HFFc6 (cell line): Measurements from ENCODE around the gene SVOPL. TPM values are rescaled to one million over a fixed set of nuclear protein-coding genes. Genes with fewer than 3 reads are reported as not detected.

ENCODE experiments used
- DNase-seq: peaks from one replicate; pipeline ENCODE4 v3.0.0-alpha.2; 2018
- H3K27ac Mint-ChIP-seq: 2 replicates; pipeline ENCODE4 v1.8.0; 2020; ENCODE audit warnings: mild to moderate bottlenecking, mixed read lengths
- H3K27me3 Mint-ChIP-seq: 2 replicates; pipeline ENCODE4 v1.8.0; 2021; ENCODE audit warnings: mild to moderate bottlenecking, moderate library complexity, mixed read lengths; ENCODE audit not compliant: insufficient read depth
- H3K36me3 Mint-ChIP-seq: 2 replicates; pipeline ENCODE4 v1.8.0; 2021; ENCODE audit warnings: low read depth, mixed read lengths
- H3K4me1 Mint-ChIP-seq: 2 replicates; pipeline ENCODE4 v1.8.0; 2020; ENCODE audit warnings: low read depth, mixed read lengths
- H3K4me3 Mint-ChIP-seq: 2 replicates; pipeline ENCODE4 v1.8.0; 2020; ENCODE audit warnings: mild to moderate bottlenecking, moderate library complexity, mixed read lengths
- H3K9me3 Mint-ChIP-seq: 2 replicates; pipeline ENCODE4 v1.8.0; 2020; ENCODE audit warnings: mild to moderate bottlenecking, mixed read lengths
- total RNA-seq, 6 experiments: library from RNA; stranded (reverse); fragmentation: NEBNext Ultra II Directional; extraction: Animal tissue kit (Norgen Biotek cat#: 25700); gene quantifications; 2 replicates in 1 of 6; 3 replicates in 5 of 6; pipeline ENCODE4 v1.2.3, GENCODE V29; 2021
- TF ChIP-seq, protein P1 (sequence below): fragments of 200-600 bp; sonication (generic); IDR thresholded peaks from 2 replicates; pipeline ENCODE4 v1.5.0; 2021; ENCODE audit warnings: antibody characterized with exemption, mild to moderate bottlenecking

SVOPL gene
- total RNA-seq, 6 experiments from 2014 or later, result not detected

DNA sequence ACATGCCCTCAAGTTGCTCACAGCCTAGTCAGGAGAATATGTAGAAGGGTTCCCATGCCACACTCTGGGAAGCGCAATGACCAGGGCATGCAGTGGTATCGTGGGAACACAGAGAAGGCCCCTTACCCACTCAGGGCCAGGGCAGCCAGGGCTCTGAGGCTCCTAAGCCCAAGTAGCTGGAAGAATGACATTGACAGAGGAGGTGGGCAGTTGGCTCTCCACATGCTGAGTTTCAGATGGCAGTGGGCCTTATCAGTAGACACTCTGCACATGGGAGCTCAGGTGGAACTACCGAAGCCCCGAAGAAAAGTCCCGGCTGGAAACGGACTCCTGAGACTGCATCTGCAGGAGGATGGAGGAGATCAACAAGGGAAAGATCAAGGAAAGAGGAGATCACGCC, 15.7 kb upstream of the SVOPL start:
- TF ChIP-seq, protein P1, sequence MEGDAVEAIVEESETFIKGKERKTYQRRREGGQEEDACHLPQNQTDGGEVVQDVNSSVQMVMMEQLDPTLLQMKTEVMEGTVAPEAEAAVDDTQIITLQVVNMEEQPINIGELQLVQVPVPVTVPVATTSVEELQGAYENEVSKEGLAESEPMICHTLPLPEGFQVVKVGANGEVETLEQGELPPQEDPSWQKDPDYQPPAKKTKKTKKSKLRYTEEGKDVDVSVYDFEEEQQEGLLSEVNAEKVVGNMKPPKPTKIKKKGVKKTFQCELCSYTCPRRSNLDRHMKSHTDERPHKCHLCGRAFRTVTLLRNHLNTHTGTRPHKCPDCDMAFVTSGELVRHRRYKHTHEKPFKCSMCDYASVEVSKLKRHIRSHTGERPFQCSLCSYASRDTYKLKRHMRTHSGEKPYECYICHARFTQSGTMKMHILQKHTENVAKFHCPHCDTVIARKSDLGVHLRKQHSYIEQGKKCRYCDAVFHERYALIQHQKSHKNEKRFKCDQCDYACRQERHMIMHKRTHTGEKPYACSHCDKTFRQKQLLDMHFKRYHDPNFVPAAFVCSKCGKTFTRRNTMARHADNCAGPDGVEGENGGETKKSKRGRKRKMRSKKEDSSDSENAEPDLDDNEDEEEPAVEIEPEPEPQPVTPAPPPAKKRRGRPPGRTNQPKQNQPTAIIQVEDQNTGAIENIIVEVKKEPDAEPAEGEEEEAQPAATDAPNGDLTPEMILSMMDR, result no peak
- peaks cover 23% of the 10 kb centered on the region for H3K27me3 Mint-ChIP-seq
- peaks cover 6% of the 10 kb centered on the region for H3K4me1 Mint-ChIP-seq
- H3K27ac Mint-ChIP-seq, result no peak overlapping the region
- DNase-seq, result no peak
- no peaks in the 10 kb centered on the region for H3K9me3 Mint-ChIP-seq
- H3K36me3 Mint-ChIP-seq, result peaks cover 4% of the 10 kb centered on the region; the same call in 1 of the 2 replicates
- H3K4me3 Mint-ChIP-seq, result no peak overlapping the region

GRCh38 chr7:138713191-138713590, 12.0 kb upstream of the SVOPL start:
- TF ChIP-seq, protein P1, result no peak
- Mint-ChIP-seq H3K4me3 (no peak overlapping the region), H3K9me3 (no peaks in the 10 kb centered on the region), H3K27ac (no peak overlapping the region), H3K4me1 (no peaks in the 10 kb centered on the region), H3K27me3 (peaks cover 14% of the 10 kb centered on the region), H3K36me3 (peaks cover 4% of the 10 kb centered on the region; the same call in 1 of the 2 replicates)
- DNase-seq, result no peak

- TF ChIP-seq, protein P1, result no peak
- Mint-ChIP-seq H3K27me3 (peaks cover 11% of the 10 kb centered on the region), H3K4me1 (no peaks in the 10 kb centered on the region), H3K27ac (no peak overlapping the region), H3K9me3 (no peaks in the 10 kb centered on the region), H3K36me3 (peaks cover 4% of the 10 kb centered on the region; the same call in 1 of the 2 replicates), H3K4me3 (no peak overlapping the region)
- DNase-seq, result no peak
Measured at GRCh38 chr7:138712652-138713051, 11.5 kb upstream of the SVOPL start.

DNA sequence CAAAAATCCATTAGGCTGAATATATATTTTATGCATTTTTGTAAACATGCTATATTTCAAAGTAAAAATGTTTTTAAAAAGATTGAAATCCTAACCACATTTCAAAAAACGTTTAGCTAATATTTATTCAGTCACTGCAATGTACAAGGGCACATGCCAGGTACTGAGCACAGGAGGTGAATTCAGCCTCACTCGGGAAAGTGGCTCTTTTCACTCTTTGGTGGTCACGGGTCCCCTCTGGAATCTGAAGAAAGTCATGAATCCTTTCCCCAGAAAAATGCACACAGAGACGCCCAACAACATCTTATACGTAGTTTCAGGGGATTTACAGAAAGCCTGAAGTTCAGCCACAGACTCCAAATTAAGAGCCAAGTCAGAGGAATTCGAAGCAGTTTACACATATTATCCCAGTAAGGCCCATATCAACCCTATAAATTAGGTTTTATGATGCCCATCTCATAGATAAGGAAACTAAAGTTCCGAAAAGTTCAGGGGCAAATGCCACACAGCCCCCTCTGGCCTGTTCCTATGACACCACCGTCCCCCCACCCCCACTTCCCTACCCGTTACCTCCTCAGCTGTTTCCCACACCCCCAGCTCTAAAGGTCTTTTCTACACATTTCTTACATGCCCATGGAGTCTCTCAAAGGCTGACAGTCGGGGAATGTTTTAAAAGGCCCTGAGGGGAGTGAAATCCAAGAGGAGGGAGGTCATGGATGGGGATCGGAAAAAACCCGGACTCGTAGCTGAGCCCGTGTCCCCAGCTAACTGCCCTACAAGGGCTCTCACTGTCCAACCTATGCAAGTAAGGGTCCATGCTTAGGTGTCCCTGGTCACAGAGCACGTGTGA, 9.6 kb upstream of the SVOPL start:
- DNase-seq, result no peak
- H3K4me3 Mint-ChIP-seq, result no peak overlapping the region
- peaks cover 4% of the 10 kb centered on the region for H3K27me3 Mint-ChIP-seq
- no peaks in the 10 kb centered on the region for H3K4me1 Mint-ChIP-seq
- H3K9me3 Mint-ChIP-seq, result no peaks in the 10 kb centered on the region
- peaks cover 4% of the 10 kb centered on the region; the same call in 1 of the 2 replicates for H3K36me3 Mint-ChIP-seq
- H3K27ac Mint-ChIP-seq, result no peak overlapping the region
- TF ChIP-seq, protein P1, result no peak

GRCh38 chr7:138705167-138705566, 4.0 kb upstream of the SVOPL start:
- Mint-ChIP-seq H3K27me3 (peaks cover 7% of the 10 kb centered on the region), H3K4me1 (no peaks in the 10 kb centered on the region), H3K4me3 (no peak overlapping the region), H3K36me3 (no peaks in the 10 kb centered on the region), H3K27ac (no peak overlapping the region), H3K9me3 (no peaks in the 10 kb centered on the region)
- DNase-seq, result no peak
- TF ChIP-seq, protein P1, result no peak
